ENCODE results near the gene SLC36A1.

Gene SLC36A1

GRCh38 chr5:151459680-151460324 lies 12.4 kb downstream of the SLC36A1 start:
- DNase-seq (no peak), ATAC-seq (replicated peaks) (no peak)
- H3K36me3 Mint-ChIP-seq (ENCODE audit: insufficient read depth) = peaks cover 4% of the 10 kb centered on the region
- no peak overlapping the region for H3K27ac Mint-ChIP-seq
- H3K4me3 Mint-ChIP-seq = no peak overlapping the region
- no peaks in the 10 kb centered on the region for H3K9me3 Mint-ChIP-seq
- no peaks in the 10 kb centered on the region for H3K27me3 Mint-ChIP-seq
- H3K4me1 Mint-ChIP-seq (ENCODE audit: low read depth in 2 of 2) = peaks cover 3 to 6% of the 10 kb centered on the region in 2 donors

- Mint-ChIP-seq H3K36me3 (ENCODE audit: insufficient read depth) (peaks cover 12% of the 10 kb centered on the region), H3K27ac (no peak overlapping the region)
Measured at GRCh38 chr5:151461312-151461711, 13.9 kb downstream of the SLC36A1 start.

GRCh38 chr5:151463137-151464029 lies 16.0 kb downstream of the SLC36A1 start:
- no peaks in the 10 kb centered on the region for H3K27me3 Mint-ChIP-seq
- peaks cover 21% of the 10 kb centered on the region for H3K36me3 Mint-ChIP-seq (ENCODE audit: insufficient read depth)
- H3K27ac Mint-ChIP-seq = peak overlapping the region in 1 of 2 donors; percentile 87
- DNase-seq = no peak
- no peaks in the 10 kb centered on the region for H3K9me3 Mint-ChIP-seq
- ATAC-seq (replicated peaks) = no peak
- no peak overlapping the region for H3K4me3 Mint-ChIP-seq
- H3K4me1 Mint-ChIP-seq (ENCODE audit: low read depth in 2 of 2) = no peaks in the 10 kb centered on the region

More at GRCh38 chr5:151461312-151461711, 13.9 kb downstream of the SLC36A1 start:
- Mint-ChIP-seq H3K4me3 (no peak overlapping the region), H3K4me1 (ENCODE audit: low read depth in 2 of 2) (peaks cover 2 to 6% of the 10 kb centered on the region in 2 donors), H3K27me3 (no peaks in the 10 kb centered on the region), H3K9me3 (no peaks in the 10 kb centered on the region)
- ATAC-seq (replicated peaks) = no peak
- DNase-seq = no peak

GRCh38 chr5:151464101-151464500 lies 16.7 kb downstream of the SLC36A1 start:
- Mint-ChIP-seq H3K9me3 (no peaks in the 10 kb centered on the region), H3K4me3 (no peak overlapping the region), H3K36me3 (ENCODE audit: insufficient read depth) (peaks cover 24% of the 10 kb centered on the region), H3K27me3 (no peaks in the 10 kb centered on the region), H3K27ac (no peak overlapping the region), H3K4me1 (ENCODE audit: low read depth in 2 of 2) (no peaks in the 10 kb centered on the region)
- ATAC-seq (replicated peaks) (no peak), DNase-seq (no peak)

- Mint-ChIP-seq H3K4me3 (no peak overlapping the region), H3K9me3 (no peaks in the 10 kb centered on the region), H3K4me1 (ENCODE audit: low read depth in 2 of 2) (no peaks in the 10 kb centered on the region), H3K27me3 (no peaks in the 10 kb centered on the region), H3K27ac (no peak overlapping the region), H3K36me3 (ENCODE audit: insufficient read depth) (peaks cover 24% of the 10 kb centered on the region)
- no peak for ATAC-seq (replicated peaks)
- no peak for DNase-seq
Measured at GRCh38 chr5:151465476-151465875, 18.1 kb downstream of the SLC36A1 start.

GRCh38 chr5:151467576-151467975 lies 20.2 kb downstream of the SLC36A1 start:
- no peaks in the 10 kb centered on the region for H3K9me3 Mint-ChIP-seq
- H3K27me3 Mint-ChIP-seq = no peaks in the 10 kb centered on the region
- no peak for DNase-seq
- no peak for ATAC-seq (replicated peaks)
- H3K4me3 Mint-ChIP-seq = no peak overlapping the region
- H3K36me3 Mint-ChIP-seq (ENCODE audit: insufficient read depth) = peaks cover 20% of the 10 kb centered on the region
- H3K4me1 Mint-ChIP-seq (ENCODE audit: low read depth in 2 of 2) = no peaks in the 10 kb centered on the region
- H3K27ac Mint-ChIP-seq = peak overlapping the region in 1 of 2 donors; percentile 33

- no peaks in the 10 kb centered on the region for H3K4me1 Mint-ChIP-seq (ENCODE audit: low read depth in 2 of 2)
- H3K36me3 Mint-ChIP-seq (ENCODE audit: insufficient read depth) = peaks cover 30% of the 10 kb centered on the region
- H3K9me3 Mint-ChIP-seq = no peaks in the 10 kb centered on the region
- ATAC-seq (replicated peaks) = no peak
- no peak for DNase-seq
- H3K27me3 Mint-ChIP-seq = no peaks in the 10 kb centered on the region
- H3K27ac Mint-ChIP-seq = no peak overlapping the region
- no peak overlapping the region for H3K4me3 Mint-ChIP-seq
Measured at GRCh38 chr5:151469386-151469785, 22.0 kb downstream of the SLC36A1 start.

GRCh38 chr5:151469992-151470391 lies 22.6 kb downstream of the SLC36A1 start:
- no peak overlapping the region for H3K27ac Mint-ChIP-seq
- H3K36me3 Mint-ChIP-seq (ENCODE audit: insufficient read depth) = peaks cover 30% of the 10 kb centered on the region
- H3K9me3 Mint-ChIP-seq = no peaks in the 10 kb centered on the region
- H3K27me3 Mint-ChIP-seq = no peaks in the 10 kb centered on the region
- H3K4me3 Mint-ChIP-seq = no peak overlapping the region
- H3K4me1 Mint-ChIP-seq (ENCODE audit: low read depth in 2 of 2) = no peaks in the 10 kb centered on the region
- no peak for ATAC-seq (replicated peaks)
- DNase-seq = no peak

- no peak overlapping the region for H3K4me3 Mint-ChIP-seq
Measured at GRCh38 chr5:151470439-151470838, 23.0 kb downstream of the SLC36A1 start.

GRCh38 chr5:151471276-151471675 lies 23.9 kb downstream of the SLC36A1 start:
- ATAC-seq (replicated peaks) = no peak
- DNase-seq = no peak
- Mint-ChIP-seq H3K9me3 (no peaks in the 10 kb centered on the region), H3K27ac (no peak overlapping the region), H3K4me3 (no peak overlapping the region), H3K36me3 (ENCODE audit: insufficient read depth) (peaks cover 23% of the 10 kb centered on the region), H3K27me3 (no peaks in the 10 kb centered on the region), H3K4me1 (ENCODE audit: low read depth in 2 of 2) (no peaks in the 10 kb centered on the region)

More at GRCh38 chr5:151470439-151470838, 23.0 kb downstream of the SLC36A1 start:
- H3K36me3 Mint-ChIP-seq (ENCODE audit: insufficient read depth) = peaks cover 27% of the 10 kb centered on the region
- no peaks in the 10 kb centered on the region for H3K4me1 Mint-ChIP-seq (ENCODE audit: low read depth in 2 of 2)
- DNase-seq (no peak), ATAC-seq (replicated peaks) (no peak)
- no peaks in the 10 kb centered on the region for H3K27me3 Mint-ChIP-seq
- no peak overlapping the region for H3K27ac Mint-ChIP-seq
- H3K9me3 Mint-ChIP-seq = no peaks in the 10 kb centered on the region

- Mint-ChIP-seq H3K9me3 (no peaks in the 10 kb centered on the region), H3K27me3 (no peaks in the 10 kb centered on the region), H3K36me3 (ENCODE audit: insufficient read depth) (peaks cover 16% of the 10 kb centered on the region), H3K4me1 (ENCODE audit: low read depth in 2 of 2) (no peaks in the 10 kb centered on the region), H3K4me3 (no peak overlapping the region), H3K27ac (peak overlapping the region in 1 of 2 donors; percentile 23)
- DNase-seq (no peak), ATAC-seq (replicated peaks) (no peak)
Measured at GRCh38 chr5:151474799-151475198, 27.4 kb downstream of the SLC36A1 start.

GRCh38 chr5:151475388-151475787 lies 28.0 kb downstream of the SLC36A1 start:
- Mint-ChIP-seq H3K36me3 (ENCODE audit: insufficient read depth) (peaks cover 19% of the 10 kb centered on the region), H3K4me1 (ENCODE audit: low read depth in 2 of 2) (no peaks in the 10 kb centered on the region), H3K4me3 (no peak overlapping the region), H3K27ac (peak overlapping the region in 1 of 2 donors; percentile 23), H3K27me3 (no peaks in the 10 kb centered on the region), H3K9me3 (no peaks in the 10 kb centered on the region)
- ATAC-seq (replicated peaks) (no peak), DNase-seq (no peak)

- Mint-ChIP-seq H3K36me3 (ENCODE audit: insufficient read depth) (peaks cover 23% of the 10 kb centered on the region), H3K4me1 (ENCODE audit: low read depth in 2 of 2) (no peaks in the 10 kb centered on the region), H3K27ac (peak overlapping the region in 1 of 2 donors; percentile 23), H3K27me3 (no peaks in the 10 kb centered on the region), H3K4me3 (no peak overlapping the region), H3K9me3 (no peaks in the 10 kb centered on the region)
- no peak for DNase-seq
- no peak for ATAC-seq (replicated peaks)
Measured at GRCh38 chr5:151476016-151476415, 28.6 kb downstream of the SLC36A1 start.

GRCh38 chr5:151477101-151477500 lies 29.7 kb downstream of the SLC36A1 start:
- DNase-seq = no peak
- Mint-ChIP-seq H3K36me3 (ENCODE audit: insufficient read depth) (peaks cover 26% of the 10 kb centered on the region), H3K4me3 (no peak overlapping the region), H3K27ac (no peak overlapping the region), H3K9me3 (no peaks in the 10 kb centered on the region), H3K4me1 (ENCODE audit: low read depth in 2 of 2) (no peaks in the 10 kb centered on the region), H3K27me3 (no peaks in the 10 kb centered on the region)
- ATAC-seq (replicated peaks) = no peak
